H1 (cell line): Measurements from ENCODE around the gene TIMM29. TPM values are rescaled to one million over a fixed set of nuclear protein-coding genes. Genes with fewer than 3 reads are reported as not detected.

Experiments
- CTCF ChIA-PET: fragments of 300-600 bp; sonication (Branson Sonifier 250); formaldehyde crosslinking; loops from one replicate; lab custom pipeline; 2021; ENCODE audit not compliant: partially characterized antibody; lab: Charles Lee
- POLR2A ChIA-PET: fragments of 300-600 bp; sonication (Branson Sonifier 250); formaldehyde crosslinking; loops from one replicate; lab custom pipeline; 2021; ENCODE audit warnings: inconsistent platforms; ENCODE audit not compliant: partially characterized antibody; lab: Charles Lee
- DNase-seq, 2 experiments: peaks; one replicate each; pipeline versions ENCODE4 v3.0.0 to v3.0.0-alpha.2; 2010 to 2022; ENCODE audit warnings: low spot score in 2 of 2, low read depth in 1 of 2, mixed read lengths in 1 of 2
- FAIRE-seq: peaks from 2 replicates; lab custom pipeline; 2011; peaks lifted over from hg19 to GRCh38; lab: Jason Lieb, UNC
- H2AFZ ChIP-seq: 2 replicates; pipeline ENCODE4 v1.8.1; 2012; ENCODE audit warnings: low read length, inconsistent platforms
- H2AK5ac ChIP-seq: 2 replicates; pipeline ENCODE4 v1.6.1; 2013; ENCODE audit warnings: low read depth, low read length
- H2BK120ac ChIP-seq: replicated peaks from 2 replicates; pipeline ENCODE3; 2013; ENCODE audit warnings: low read depth, low read length, inconsistent platforms
- H2BK12ac ChIP-seq: 2 replicates; pipeline ENCODE4 v1.6.1; 2013; ENCODE audit warnings: low read depth, low read length
- H2BK15ac ChIP-seq: 2 replicates; pipeline ENCODE4 v1.6.1; 2013; ENCODE audit warnings: low read length
- H2BK20ac ChIP-seq: 2 replicates; pipeline ENCODE4 v1.6.1; 2013; ENCODE audit warnings: low read length
- H2BK5ac ChIP-seq: 2 replicates; pipeline ENCODE4 v1.6.1; 2013; ENCODE audit warnings: low read depth, low read length
- H3K14ac ChIP-seq: 2 replicates; pipeline ENCODE4 v1.6.1; 2013; ENCODE audit warnings: inconsistent platforms; ENCODE audit not compliant: insufficient read length
- H3K18ac ChIP-seq: 2 replicates; pipeline ENCODE4 v1.6.1; 2013; ENCODE audit warnings: low read length; ENCODE audit errors: extremely low read depth
- H3K23ac ChIP-seq: 2 replicates; pipeline ENCODE4 v1.6.1; 2013; ENCODE audit warnings: inconsistent platforms; ENCODE audit not compliant: insufficient read length
- H3K23me2 ChIP-seq: 2 replicates; pipeline ENCODE4 v1.6.1; 2013; ENCODE audit warnings: low read depth, low read length
- H3K27ac ChIP-seq: 2 replicates; pipeline ENCODE4 v1.6.1; 2011; ENCODE audit warnings: low read depth, low read length, inconsistent platforms
- H3K27me3 ChIP-seq, 4 experiments: replicated peaks in 1 of 4; 1 replicate in 1 of 4; 2 replicates in 3 of 4; pipeline versions ENCODE4 v1.6.1 to v1.8.1; 2011 to 2013; ENCODE audit warnings: low read length in 3 of 4, mild to moderate bottlenecking in 3 of 4, inconsistent platforms in 2 of 4, mixed read lengths in 2 of 4, moderate library complexity in 1 of 4; ENCODE audit not compliant: control insufficient read depth in 3 of 4, insufficient read depth in 3 of 4; ENCODE audit errors: extremely low read depth in 1 of 4
- H3K36me3 ChIP-seq, 4 experiments: 2 replicates each; pipeline versions ENCODE4 v1.6.1 to v1.8.1; 2011 to 2013; ENCODE audit warnings: mild to moderate bottlenecking in 4 of 4, low read length in 3 of 4, moderate library complexity in 2 of 4, control low read depth in 1 of 4, inconsistent platforms in 1 of 4; ENCODE audit not compliant: insufficient read depth in 4 of 4, control insufficient read depth in 2 of 4
- H3K4ac ChIP-seq: replicated peaks from 2 replicates; pipeline ENCODE3; 2013; ENCODE audit warnings: low read length, low read depth, mixed read lengths, inconsistent platforms; ENCODE audit not compliant: insufficient read length
- H3K4me1 ChIP-seq, 4 experiments: replicated peaks in 1 of 4; 1 replicate in 1 of 4; 2 replicates in 3 of 4; pipeline versions ENCODE4 v1.6.1 to v1.8.1; 2011 to 2013; ENCODE audit warnings: low read length in 3 of 4, inconsistent platforms in 2 of 4, mixed read lengths in 1 of 4; ENCODE audit not compliant: insufficient read depth in 4 of 4, control insufficient read depth in 3 of 4
- H3K4me2 ChIP-seq, 2 experiments: 2 replicates each; pipeline versions ENCODE4 v1.6.1 to v1.8.1; 2011 to 2013; ENCODE audit warnings: low read depth in 2 of 2, low read length in 2 of 2, control low read depth in 1 of 2, inconsistent platforms in 1 of 2, mild to moderate bottlenecking in 1 of 2; ENCODE audit not compliant: insufficient read depth in 1 of 2
- H3K4me3 ChIP-seq, 4 experiments: fragments of 200-600, 300-600 bp in 1 of 4; sonication (generic), shearing (Covaris generic), sonication (Bioruptor Twin) in 1 of 4; 2 replicates each; pipeline versions ENCODE4 v1.5.1 to v1.8.1; 2011 to 2016; ENCODE audit warnings: low read length in 4 of 4, low read depth in 3 of 4, control low read depth in 2 of 4, inconsistent platforms in 2 of 4, mild to moderate bottlenecking in 2 of 4, mixed read lengths in 1 of 4, moderate library complexity in 1 of 4; ENCODE audit not compliant: insufficient read depth in 2 of 4; ENCODE audit errors: extremely low read depth in 1 of 4
- H3K56ac ChIP-seq: replicated peaks from 2 replicates; pipeline ENCODE3; 2013; ENCODE audit warnings: low read depth, mild to moderate bottlenecking, mixed read lengths, low read length, inconsistent platforms; ENCODE audit not compliant: insufficient read length
- H3K79me1 ChIP-seq: 2 replicates; pipeline ENCODE4 v1.6.1; 2013; ENCODE audit warnings: low read depth, low read length, control low read depth
- H3K79me2 ChIP-seq, 2 experiments: 2 replicates each; pipeline versions ENCODE4 v1.6.1 to v1.8.1; 2012 to 2013; ENCODE audit warnings: low read length in 2 of 2, mild to moderate bottlenecking in 2 of 2, inconsistent platforms in 1 of 2; ENCODE audit not compliant: insufficient read depth in 2 of 2, control insufficient read depth in 1 of 2
- H3K9ac ChIP-seq, 4 experiments: replicated peaks in 1 of 4; 1 replicate in 1 of 4; 2 replicates in 3 of 4; pipeline versions ENCODE4 v1.6.1 to v1.8.1; 2011 to 2013; ENCODE audit warnings: low read depth in 3 of 4, low read length in 3 of 4, control low read depth in 2 of 4, mild to moderate bottlenecking in 2 of 4, moderate library complexity in 2 of 4, inconsistent platforms in 1 of 4; ENCODE audit errors: extremely low read depth in 1 of 4
- H3K9me3 ChIP-seq, 2 experiments: 2 replicates each; pipeline versions ENCODE4 v1.6.1 to v1.8.1; 2012 to 2013; ENCODE audit warnings: mild to moderate bottlenecking in 2 of 2, moderate library complexity in 2 of 2, control low read depth in 1 of 2, inconsistent platforms in 1 of 2, low read depth in 1 of 2, low read length in 1 of 2, mixed read lengths in 1 of 2; ENCODE audit not compliant: insufficient read depth in 2 of 2
- H4K20me1 ChIP-seq, 2 experiments: replicated peaks in 1 of 2; 2 replicates each; pipeline versions ENCODE3 to v1.8.1; 2011 to 2013; ENCODE audit warnings: inconsistent platforms in 2 of 2, low read length in 2 of 2, mild to moderate bottlenecking in 1 of 2; ENCODE audit not compliant: insufficient read depth in 2 of 2, control insufficient read depth in 1 of 2
- H4K5ac ChIP-seq: 2 replicates; pipeline ENCODE4 v1.6.1; 2013; ENCODE audit warnings: low read length, low read depth, mixed read lengths, inconsistent platforms; ENCODE audit not compliant: insufficient read length
- H4K8ac ChIP-seq: 2 replicates; pipeline ENCODE4 v1.8.0; 2013; ENCODE audit warnings: mild to moderate bottlenecking, moderate library complexity, low read length, inconsistent platforms; ENCODE audit not compliant: insufficient read depth; ENCODE audit errors: extremely low read depth
- H4K91ac ChIP-seq: replicated peaks from 2 replicates; pipeline ENCODE3; 2013; ENCODE audit warnings: low read length, mixed read lengths, inconsistent platforms; ENCODE audit not compliant: insufficient read length
- ASH2L ChIP-seq: fragments of 200-600, 300-600 bp; sonication (generic); IDR thresholded peaks from one replicate; pipeline ENCODE4 v1.7.1; 2017; ENCODE audit warnings: low read length
- CEBPB ChIP-seq: IDR thresholded peaks from 2 replicates; pipeline ENCODE4 v1.6.1; 2012; ENCODE audit warnings: low read depth, low read length
- EZH2 ChIP-seq: fragments of 200-600 bp; sonication (generic); IDR thresholded peaks from 2 replicates; pipeline ENCODE4 v1.7.1; 2012; ENCODE audit warnings: low read depth, mild to moderate bottlenecking, moderate library complexity, low read length, inconsistent platforms; ENCODE audit not compliant: severe bottlenecking
- MAX ChIP-seq: IDR thresholded peaks from 2 replicates; pipeline ENCODE4 v1.6.1; 2012; ENCODE audit warnings: inconsistent platforms
- NRF1 ChIP-seq: IDR thresholded peaks from 2 replicates; pipeline ENCODE4 v1.6.1; 2011; ENCODE audit warnings: mild to moderate bottlenecking, low read depth, low read length, improper control_type of control experiment
- POU5F1 ChIP-seq: IDR thresholded peaks from 2 replicates; pipeline ENCODE4 v1.6.1; 2011; ENCODE audit warnings: low read depth, mild to moderate bottlenecking, low read length, moderate library complexity
- RFX5 ChIP-seq: IDR thresholded peaks from 2 replicates; pipeline ENCODE4 v1.6.1; 2011; ENCODE audit warnings: low read depth, low read length, improper control_type of control experiment, borderline replicate concordance
- SIRT6 ChIP-seq: IDR thresholded peaks from one replicate; pipeline ENCODE4 v1.7.1; 2012; ENCODE audit warnings: low read length, inconsistent platforms
- SIX5 ChIP-seq: IDR thresholded peaks from 2 replicates; pipeline ENCODE4 v1.6.1; 2011; ENCODE audit warnings: mild to moderate bottlenecking, low read depth, low read length
- TAF7 ChIP-seq: optimal IDR thresholded peaks from 2 replicates; pipeline ENCODE3; 2011; ENCODE audit warnings: low read depth, mild to moderate bottlenecking, inconsistent platforms, low read length, moderate library complexity, borderline replicate concordance
- WGBS, 2 experiments: shearing (Covaris generic) in 1 of 2; methylation state at CpG; one replicate each; pipeline versions ENCODE4 v1.1.6 to v1.1.7; 2013 to 2015; ENCODE audit warnings: low lambda C conversion rate in 2 of 2, mixed read lengths in 2 of 2, inconsistent platforms in 1 of 2, low coverage in 1 of 2, missing lambda C conversion rate in 1 of 2; ENCODE audit not compliant: insufficient replicate concordance in 2 of 2, insufficient coverage in 1 of 2, insufficient read length in 1 of 2; ENCODE audit errors: extremely low coverage in 1 of 2, missing lambda C conversion rate in 1 of 2; 5-methylcytosine and 5-hydroxymethylcytosine counted together
- polyA plus RNA-seq, 7 experiments: library from polyadenylated mRNA; depleted of rRNA in 3 of 7; stranded (reverse) in 5 of 7; unstranded in 2 of 7; fragments of >200 nt in 5 of 7; fragments of 200-250 nt in 2 of 7; gene quantifications; 1 replicate in 5 of 7; 2 replicates in 1 of 7; 4 replicates in 1 of 7; pipeline versions ENCODE4 v1.2.1 to v1.2.3, GENCODE V29; 2011 to 2013; ENCODE audit warnings: missing spikeins in 2 of 7, mixed read lengths in 2 of 7
- total RNA-seq: library from RNA; stranded (reverse); fragmentation: NEBNext Ultra II Directional; extraction: Animal tissue kit (Norgen Biotek cat#: 25700); gene quantifications from 2 replicates; pipeline ENCODE4 v1.2.1, GENCODE V29; 2021
- TF ChIP-seq, protein P1 (sequence below): IDR thresholded peaks from 2 replicates; pipeline ENCODE4 v1.6.1; 2011; ENCODE audit warnings: low read length, improper control_type of control experiment

Gene TIMM29
- total and polyA plus RNA-seq, 2 of the 8 experiments (the other 6 are each of a cell fraction or from before 2014, with no cell fraction given) = 15.9 to 24.0 TPM

DNA sequence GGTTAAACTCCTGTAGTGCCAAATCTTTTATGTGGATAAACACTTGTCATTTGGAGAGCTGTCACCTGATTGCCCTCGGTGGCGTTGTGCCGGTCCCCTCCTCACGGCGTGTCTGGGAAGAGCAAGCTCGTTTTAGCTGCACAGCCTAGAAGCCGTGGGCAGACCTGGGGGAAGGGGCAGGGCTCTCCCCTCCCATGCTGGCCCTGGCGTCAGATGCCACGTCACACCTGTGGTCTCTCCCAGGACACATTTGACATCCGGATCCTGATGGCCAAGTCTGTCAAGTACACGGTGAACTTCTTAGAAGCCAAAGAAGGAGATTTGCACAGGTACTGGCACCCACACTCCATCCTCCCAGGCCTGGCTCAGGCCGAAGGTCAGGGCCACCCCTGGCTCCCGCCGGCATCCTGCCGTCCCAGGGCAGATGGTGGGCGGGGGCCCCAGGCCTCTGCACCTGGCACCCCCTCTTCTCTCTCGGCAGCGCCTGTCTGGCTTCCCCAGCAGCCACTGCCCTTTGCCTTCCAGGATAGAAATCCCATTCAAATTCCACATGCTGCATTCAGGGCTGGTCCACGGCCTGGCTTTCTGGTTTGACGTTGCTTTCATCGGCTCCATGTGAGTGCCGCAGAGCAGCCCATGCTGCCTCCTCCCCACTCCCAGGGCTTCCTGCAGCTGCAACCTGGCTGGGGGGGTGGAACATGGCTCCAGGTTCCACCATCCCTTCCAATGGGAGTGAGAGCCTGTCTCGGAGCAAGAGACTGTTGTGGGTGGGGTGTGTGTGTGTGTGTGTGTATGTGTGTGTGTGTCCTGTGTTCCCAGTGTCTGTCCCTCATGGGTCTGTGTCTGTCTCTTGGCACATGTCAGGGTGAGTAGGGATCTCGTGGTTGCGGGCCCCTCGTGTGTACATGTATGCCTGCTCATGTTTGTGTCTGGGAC, 9.0 kb upstream of the TIMM29 start:
- H2AK5ac ChIP-seq = no peak overlapping the region
- DNase-seq (no peak), FAIRE-seq (no peak)
- no peak overlapping the region for H4K5ac ChIP-seq
- no peak overlapping the region for H2AFZ ChIP-seq
- no peaks in the 10 kb centered on the region for H3K79me2 ChIP-seq
- H3K79me1 ChIP-seq = peaks cover 2% of the 10 kb centered on the region; the same call in 1 of the 2 replicates
- H2BK120ac ChIP-seq = no peak overlapping the region
- H3K56ac ChIP-seq = no peak overlapping the region
- no peak overlapping the region for H3K18ac ChIP-seq
- H3K23ac ChIP-seq = no peak overlapping the region
- H3K27ac ChIP-seq = no peak overlapping the region
- no peak overlapping the region for H3K14ac ChIP-seq
- CTCF ChIA-PET = interaction anchor here (1.0 to 2.1 kb wide), 3 partner anchors 10 to 24 kb away, joined by 5 to 8 read pairs (median 5); no protein-coding TSS in a partner anchor
- no peak overlapping the region for H2BK20ac ChIP-seq
- peaks cover 5 to 51% (median 28%) of the 10 kb centered on the region in 4 experiments; a peak in 7 of 8 replicates for H3K36me3 ChIP-seq
- H3K4me1 ChIP-seq = no peaks in the 10 kb centered on the region
- no peak overlapping the region for H4K91ac ChIP-seq
- H2BK12ac ChIP-seq = no peak overlapping the region
- no peak overlapping the region for H3K9ac ChIP-seq
- TF ChIP-seq EZH2 (no peak), POU5F1 (no peak), TAF7 (no peak), SIX5 (no peak), SIRT6 (no peak), RFX5 (no peak), NRF1 (no peak), MAX (no peak), CEBPB (no peak), ASH2L (no peak)
- TF ChIP-seq, protein P1, sequence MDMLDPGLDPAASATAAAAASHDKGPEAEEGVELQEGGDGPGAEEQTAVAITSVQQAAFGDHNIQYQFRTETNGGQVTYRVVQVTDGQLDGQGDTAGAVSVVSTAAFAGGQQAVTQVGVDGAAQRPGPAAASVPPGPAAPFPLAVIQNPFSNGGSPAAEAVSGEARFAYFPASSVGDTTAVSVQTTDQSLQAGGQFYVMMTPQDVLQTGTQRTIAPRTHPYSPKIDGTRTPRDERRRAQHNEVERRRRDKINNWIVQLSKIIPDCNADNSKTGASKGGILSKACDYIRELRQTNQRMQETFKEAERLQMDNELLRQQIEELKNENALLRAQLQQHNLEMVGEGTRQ = no peak
- no peak overlapping the region for H2BK5ac ChIP-seq
- WGBS, 2 experiments = 93% methylated on average over 23 of the region's 26 CpGs; no CpG with 5 or more reads in 1 of the 2 experiments
- H4K20me1 ChIP-seq = peaks cover 3 to 14% of the 10 kb centered on the region in 2 experiments
- peak overlapping the region; percentile 51 for H4K8ac ChIP-seq
- H3K9me3 ChIP-seq = no peaks in the 10 kb centered on the region
- H3K4me3 ChIP-seq = no peak overlapping the region
- H2BK15ac ChIP-seq = no peak overlapping the region
- H3K4ac ChIP-seq = no peak overlapping the region
- no peaks in the 10 kb centered on the region for H3K23me2 ChIP-seq
- POLR2A ChIA-PET = interaction anchor here (1.0 kb wide), 2 partner anchors 10 to 22 kb away, joined by 3 read pairs; no protein-coding TSS in a partner anchor
- H3K4me2 ChIP-seq = no peak overlapping the region
- H3K27me3 ChIP-seq = no peaks in the 10 kb centered on the region
